ENCODE measurements around the gene ACTL8. TPM values are rescaled to one million over a fixed set of nuclear protein-coding genes. Genes with fewer than 3 reads are reported as not detected.

ACTL8 gene
- total and polyA plus RNA-seq, 11 donors = not detected

DNA sequence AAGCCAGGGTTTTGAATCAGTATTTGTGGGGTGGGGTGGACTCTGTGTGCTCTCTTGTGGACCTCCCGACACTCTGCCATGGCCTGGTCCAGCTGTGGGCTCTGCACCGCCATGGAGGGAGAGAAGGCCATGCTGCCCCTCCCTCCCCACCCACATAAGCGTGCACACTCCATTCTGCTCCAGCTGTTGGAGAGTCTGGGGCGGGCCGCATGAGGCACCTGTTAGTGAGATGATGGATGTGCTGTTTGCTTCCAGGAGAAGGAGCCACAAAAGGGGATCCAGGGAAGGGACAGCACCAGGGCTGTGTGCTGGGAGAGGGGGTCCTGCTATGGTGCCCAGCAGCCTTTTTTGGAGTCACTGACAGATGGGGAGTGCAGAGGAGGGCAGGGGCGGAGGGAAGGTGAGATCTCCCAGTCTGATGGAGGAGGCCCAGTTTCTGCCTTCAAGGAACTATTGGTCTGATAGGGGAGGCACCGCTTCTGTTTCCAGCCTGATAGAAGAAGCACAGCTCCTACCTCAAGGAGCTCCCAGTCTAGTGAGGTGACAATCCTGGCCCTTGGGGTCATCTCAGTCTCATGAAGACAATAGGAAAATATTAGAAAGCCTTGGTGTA lies 101.5 kb downstream of the ACTL8 start:
- TF ChIP-seq POLR2A (IDR thresholded peaks at IDR 0.05) = no peak
- no peak for TF ChIP-seq CTCF (IDR thresholded peaks at IDR 0.05)
- H3K27me3 ChIP-seq = no peaks in the 10 kb centered on the region
- H3K27ac ChIP-seq = no peak overlapping the region
- DNase-seq (no peak), ATAC-seq (no peak)
- no peak overlapping the region for H3K4me3 ChIP-seq
- intact Hi-C loops (cut with DNase I) = no loop called here
- H3K4me1 ChIP-seq = no peaks in the 10 kb centered on the region
- no peaks in the 10 kb centered on the region for H3K9me3 ChIP-seq
- H3K36me3 ChIP-seq = no peaks in the 10 kb centered on the region
- WGBS, 4 donors = 76 to 86% (median 80%) methylated on average over 4 to 7 of the region's 7 CpGs

DNA sequence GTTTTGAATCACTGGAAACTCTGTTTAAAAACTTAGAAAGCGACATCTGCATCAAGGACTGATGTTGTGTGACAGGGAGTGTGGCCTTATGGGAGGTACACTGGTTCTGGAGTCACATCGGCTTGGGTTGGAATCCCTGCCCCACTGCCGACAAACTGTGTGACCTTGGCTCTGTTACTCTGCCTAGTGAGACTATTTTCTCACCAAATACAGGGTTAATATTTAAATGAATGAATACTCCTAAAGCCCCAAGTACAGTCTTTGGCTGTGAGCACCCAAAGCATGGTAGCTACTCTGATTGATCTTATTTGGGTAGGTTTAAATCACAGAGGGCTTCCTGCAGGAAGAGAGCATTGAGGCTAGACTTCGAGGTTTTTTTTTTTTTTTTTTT lies 102.0 kb downstream of the ACTL8 start:
- no peaks in the 10 kb centered on the region for H3K4me1 ChIP-seq
- intact Hi-C loops (cut with DNase I) = no loop called here
- no peak overlapping the region for H3K4me3 ChIP-seq
- H3K27me3 ChIP-seq = peaks cover 0 to 3% (median 0%) of the 10 kb centered on the region in 9 donors
- H3K9me3 ChIP-seq = no peaks in the 10 kb centered on the region
- TF ChIP-seq POLR2A (IDR thresholded peaks at IDR 0.05) = no peak
- TF ChIP-seq CTCF (IDR thresholded peaks at IDR 0.05) = no peak
- 77 to 81% (median 79%) methylated on average over 4 of the region's 4 CpGs for WGBS, 4 donors
- no peak for DNase-seq
- H3K36me3 ChIP-seq = no peaks in the 10 kb centered on the region
- H3K27ac ChIP-seq = no peak overlapping the region
- no peak for ATAC-seq

DNA sequence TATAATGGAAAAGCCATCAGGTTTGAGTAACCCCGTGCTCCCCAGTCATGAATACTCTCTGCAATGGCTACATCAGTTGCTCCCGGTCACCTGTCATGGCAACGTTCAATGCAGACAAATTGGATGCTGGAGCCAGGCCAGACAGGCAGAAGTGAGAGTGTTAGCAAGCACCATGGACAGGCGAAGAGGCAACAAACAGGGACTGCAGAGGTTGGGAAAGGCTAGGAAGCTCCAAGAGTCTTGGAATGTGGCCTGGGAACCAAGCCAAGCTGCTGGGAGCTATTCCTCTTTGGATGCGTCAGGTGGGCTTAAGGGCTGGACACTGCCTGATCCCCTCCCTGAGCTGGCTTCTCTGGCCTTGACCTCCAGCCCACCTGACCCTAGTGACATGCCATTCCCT lies 102.9 kb downstream of the ACTL8 start:
- TF ChIP-seq CTCF (IDR thresholded peaks at IDR 0.05) (no peak), POLR2A (IDR thresholded peaks at IDR 0.05) (no peak)
- Histone ChIP-seq H3K27me3 (peaks cover 0 to 3% (median 0%) of the 10 kb centered on the region in 9 donors), H3K4me1 (no peaks in the 10 kb centered on the region), H3K9me3 (no peaks in the 10 kb centered on the region), H3K27ac (no peak overlapping the region), H3K4me3 (no peak overlapping the region), H3K36me3 (no peaks in the 10 kb centered on the region)
- WGBS, 4 donors = 51 to 65% (median 57%) methylated on average over 5 of the region's 5 CpGs
- intact Hi-C loops (cut with DNase I) = no loop called here
- ATAC-seq (no peak), DNase-seq (no peak)

DNA sequence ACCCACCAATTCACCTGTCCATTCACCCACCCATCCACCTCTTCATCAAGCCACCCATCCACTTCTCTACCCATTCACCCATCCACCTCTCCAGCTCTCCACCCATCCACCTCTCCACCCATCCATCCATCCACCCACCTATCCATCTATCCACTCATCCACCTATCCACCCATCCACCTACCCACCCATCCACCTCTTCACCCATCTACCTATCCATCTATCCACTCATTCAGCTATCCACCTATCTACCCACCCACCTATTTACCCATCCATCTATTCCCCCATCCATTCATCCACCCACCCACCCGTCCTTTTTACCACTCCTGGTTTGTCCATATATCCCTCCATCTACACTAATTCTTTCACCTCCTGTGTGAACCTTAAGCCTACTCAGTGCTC lies 105.7 kb downstream of the ACTL8 start:
- Histone ChIP-seq H3K27ac (no peak overlapping the region), H3K27me3 (peaks cover 0 to 3% (median 0%) of the 10 kb centered on the region in 9 donors), H3K36me3 (no peaks in the 10 kb centered on the region), H3K4me1 (no peaks in the 10 kb centered on the region), H3K9me3 (no peaks in the 10 kb centered on the region), H3K4me3 (no peak overlapping the region)
- DNase-seq (no peak), ATAC-seq (no peak)
- TF ChIP-seq CTCF (IDR thresholded peaks at IDR 0.05) = no peak
- TF ChIP-seq POLR2A (IDR thresholded peaks at IDR 0.05) = no peak
- WGBS, 4 donors = 75 to 88% (median 81%) methylated on average over 1 of the region's 1 CpG
- intact Hi-C loops (cut with DNase I) = no loop called here

All from heart left ventricle (tissue), 16 donors.